Ishikawa (cell line): ENCODE measurements around the gene CEP83.

ENCODE experiments used
- CEBPB ChIP-seq: IDR thresholded peaks from 2 replicates; pipeline ENCODE4 v1.6.1; 2012
- CREB1 ChIP-seq: IDR thresholded peaks from 2 replicates; pipeline ENCODE4 v1.6.1; 2012; ENCODE audit warnings: low read depth
- EGR1 ChIP-seq: IDR thresholded peaks from 2 replicates; pipeline ENCODE4 v1.6.1; 2012
- NFIC ChIP-seq: IDR thresholded peaks from 2 replicates; pipeline ENCODE4 v1.6.1; 2012
- REST ChIP-seq: IDR thresholded peaks from 2 replicates; pipeline ENCODE4 v1.6.1; 2012; ENCODE audit warnings: low read depth, mild to moderate bottlenecking
- TAF1 ChIP-seq: IDR thresholded peaks from 2 replicates; pipeline ENCODE4 v1.6.1; 2012; ENCODE audit warnings: low read depth, mild to moderate bottlenecking
- USF1 ChIP-seq: IDR thresholded peaks from 2 replicates; pipeline ENCODE4 v1.6.1; 2012
- YY1 ChIP-seq: IDR thresholded peaks from 2 replicates; pipeline ENCODE4 v1.6.1; 2012; ENCODE audit warnings: low read depth

- TF ChIP-seq EGR1: no peak
- TF ChIP-seq NFIC: no peak
- no peak for TF ChIP-seq YY1
- TF ChIP-seq REST: no peak
- no peak for TF ChIP-seq CEBPB
- TF ChIP-seq CREB1: no peak
- no peak for TF ChIP-seq TAF1
- TF ChIP-seq USF1: no peak
Observed at GRCh38 chr12:94261119-94261518, 198.5 kb downstream of the CEP83 start.
